A673 (cell line): ENCODE data around the gene DDI2. TPM values are rescaled to one million over a fixed set of nuclear protein-coding genes. Genes with fewer than 3 reads are reported as not detected.

Source experiments
- BruUV-seq: library from RNA; stranded (reverse); fragments of 400-500 nt; replicated peaks from 2 replicates; lab custom pipeline; 2021; lab: Mats Ljungman, UMichigan
- CTCF ChIA-PET: fragments of 300-600 bp; sonication (Branson Sonifier 250); formaldehyde crosslinking; loops from one replicate; lab custom pipeline; 2022; ENCODE audit warnings: antibody characterized with exemption; lab: Charles Lee
- POLR2A ChIA-PET: fragments of 300-600 bp; sonication (Branson Sonifier 250); formaldehyde crosslinking; loops from one replicate; lab custom pipeline; 2022; ENCODE audit warnings: antibody characterized with exemption; ENCODE audit not compliant: low non-redundant PET; lab: Charles Lee
- DNase-seq: peaks from one replicate; pipeline ENCODE4 v3.0.0-alpha.2; 2015; ENCODE audit warnings: low spot score
- H3K27ac ChIP-seq: fragments of 200-600 bp; sonication (generic); 2 replicates; pipeline ENCODE4 v1.5.1; 2016; ENCODE audit warnings: mixed run types, low read depth, mild to moderate bottlenecking, mixed read lengths, antibody characterized with exemption, low read length; ENCODE audit not compliant: poor library complexity, severe bottlenecking
- H3K27me3 ChIP-seq: fragments of 200-600 bp; sonication (generic); replicated peaks from 2 replicates; pipeline ENCODE4 v1.6.1; 2017; ENCODE audit warnings: mixed run types, low read depth, mild to moderate bottlenecking, mixed read lengths, antibody characterized with exemption, low read length; ENCODE audit not compliant: insufficient read depth, poor library complexity
- H3K36me3 ChIP-seq: fragments of 200-600 bp; sonication (generic); 2 replicates; pipeline ENCODE4 v1.6.1; 2016; ENCODE audit warnings: mixed run types, mild to moderate bottlenecking, mixed read lengths, antibody characterized with exemption, low read length; ENCODE audit not compliant: insufficient read depth, poor library complexity, severe bottlenecking
- H3K4me1 ChIP-seq: fragments of 200-600 bp; sonication (generic); 2 replicates; pipeline ENCODE4 v1.6.1; 2017; ENCODE audit warnings: mixed run types, mild to moderate bottlenecking, mixed read lengths, antibody characterized with exemption, low read length; ENCODE audit not compliant: insufficient read depth, poor library complexity, severe bottlenecking
- H3K4me3 ChIP-seq: fragments of 200-600 bp; sonication (generic); 2 replicates; pipeline ENCODE4 v1.5.1; 2016; ENCODE audit warnings: low read depth, mixed run types, mild to moderate bottlenecking, mixed read lengths, low read length; ENCODE audit not compliant: poor library complexity, severe bottlenecking
- H3K9me3 ChIP-seq: fragments of 200-600 bp; sonication (generic); 2 replicates; pipeline ENCODE4 v1.6.1; 2016; ENCODE audit warnings: mixed run types, low read depth, mild to moderate bottlenecking, mixed read lengths, antibody characterized with exemption, low read length; ENCODE audit not compliant: poor library complexity, severe bottlenecking
- EZH2 ChIP-seq: fragments of 200-600 bp; sonication (generic); IDR thresholded peaks from 2 replicates; pipeline ENCODE4 v1.6.1; 2017; ENCODE audit warnings: borderline replicate concordance, low read depth, mild to moderate bottlenecking, mixed read lengths, antibody characterized with exemption, low read length; ENCODE audit not compliant: poor library complexity, severe bottlenecking
- intact Hi-C: fragments of 100-400 bp; cut with micrococcal nuclease; formaldehyde crosslinking; loops from one replicate; pipeline ENCODE4 v1.10.0; 2022; ENCODE audit not compliant: unreplicated experiment
- total RNA-seq: library from RNA; stranded (reverse); gene quantifications from 2 replicates; pipeline ENCODE4 v1.2.3, GENCODE V29; 2021
- TF ChIP-seq, protein P1 (sequence below): fragments of 300-800, 200-600 bp; sonication (generic); conservative IDR thresholded peaks from 2 replicates; pipeline ENCODE4 v1.5.1; 2017; ENCODE audit warnings: low read depth, mild to moderate bottlenecking, antibody characterized with exemption, low read length, moderate library complexity, mixed read lengths

DDI2 gene
- total RNA-seq, 1 experiment from 2014 or later, result 41.3 TPM

GRCh38 chr1:15622712-15623373 lies 5.6 kb downstream of the DDI2 start:
- intact Hi-C loops, result no loop called here
- peaks cover 16% of the 10 kb centered on the region for H3K36me3 ChIP-seq
- no peak for TF ChIP-seq EZH2
- TF ChIP-seq, protein P1, sequence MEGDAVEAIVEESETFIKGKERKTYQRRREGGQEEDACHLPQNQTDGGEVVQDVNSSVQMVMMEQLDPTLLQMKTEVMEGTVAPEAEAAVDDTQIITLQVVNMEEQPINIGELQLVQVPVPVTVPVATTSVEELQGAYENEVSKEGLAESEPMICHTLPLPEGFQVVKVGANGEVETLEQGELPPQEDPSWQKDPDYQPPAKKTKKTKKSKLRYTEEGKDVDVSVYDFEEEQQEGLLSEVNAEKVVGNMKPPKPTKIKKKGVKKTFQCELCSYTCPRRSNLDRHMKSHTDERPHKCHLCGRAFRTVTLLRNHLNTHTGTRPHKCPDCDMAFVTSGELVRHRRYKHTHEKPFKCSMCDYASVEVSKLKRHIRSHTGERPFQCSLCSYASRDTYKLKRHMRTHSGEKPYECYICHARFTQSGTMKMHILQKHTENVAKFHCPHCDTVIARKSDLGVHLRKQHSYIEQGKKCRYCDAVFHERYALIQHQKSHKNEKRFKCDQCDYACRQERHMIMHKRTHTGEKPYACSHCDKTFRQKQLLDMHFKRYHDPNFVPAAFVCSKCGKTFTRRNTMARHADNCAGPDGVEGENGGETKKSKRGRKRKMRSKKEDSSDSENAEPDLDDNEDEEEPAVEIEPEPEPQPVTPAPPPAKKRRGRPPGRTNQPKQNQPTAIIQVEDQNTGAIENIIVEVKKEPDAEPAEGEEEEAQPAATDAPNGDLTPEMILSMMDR, result no peak
- ChIA-PET POLR2A (interaction anchor here (0.5 kb wide), 1 partner anchor 12 kb away, joined by 5 read pairs; no protein-coding TSS in a partner anchor), CTCF (no interaction called here)
- no peak overlapping the region for H3K4me3 ChIP-seq
- no peak overlapping the region for H3K27ac ChIP-seq
- BruUV-seq, result no TSS peak
- H3K9me3 ChIP-seq, result no peaks in the 10 kb centered on the region
- H3K4me1 ChIP-seq, result peaks cover 10% of the 10 kb centered on the region
- DNase-seq, result no peak
- H3K27me3 ChIP-seq, result no peaks in the 10 kb centered on the region

DNA sequence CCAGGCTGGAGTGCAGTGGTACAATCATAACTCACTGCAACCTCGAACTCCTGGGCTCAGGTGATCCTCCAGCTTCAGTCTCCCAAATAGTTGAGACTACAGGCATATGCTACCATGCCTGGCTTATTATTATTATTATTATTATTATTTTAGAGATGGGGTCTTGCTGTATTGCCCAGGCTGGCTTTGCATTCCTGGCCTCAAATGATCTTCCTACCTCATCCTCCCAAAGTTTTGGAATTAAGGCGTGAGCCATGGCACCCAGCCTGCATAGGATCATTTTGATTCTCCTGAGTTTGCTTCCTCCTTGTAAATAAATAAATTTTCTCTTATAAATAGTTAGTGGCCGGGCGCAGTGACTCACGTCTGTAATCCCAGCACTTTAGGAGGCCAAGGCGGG lies 6.2 kb downstream of the DDI2 start:
- TF ChIP-seq, protein P1, result no peak
- TF ChIP-seq EZH2, result no peak

DNA sequence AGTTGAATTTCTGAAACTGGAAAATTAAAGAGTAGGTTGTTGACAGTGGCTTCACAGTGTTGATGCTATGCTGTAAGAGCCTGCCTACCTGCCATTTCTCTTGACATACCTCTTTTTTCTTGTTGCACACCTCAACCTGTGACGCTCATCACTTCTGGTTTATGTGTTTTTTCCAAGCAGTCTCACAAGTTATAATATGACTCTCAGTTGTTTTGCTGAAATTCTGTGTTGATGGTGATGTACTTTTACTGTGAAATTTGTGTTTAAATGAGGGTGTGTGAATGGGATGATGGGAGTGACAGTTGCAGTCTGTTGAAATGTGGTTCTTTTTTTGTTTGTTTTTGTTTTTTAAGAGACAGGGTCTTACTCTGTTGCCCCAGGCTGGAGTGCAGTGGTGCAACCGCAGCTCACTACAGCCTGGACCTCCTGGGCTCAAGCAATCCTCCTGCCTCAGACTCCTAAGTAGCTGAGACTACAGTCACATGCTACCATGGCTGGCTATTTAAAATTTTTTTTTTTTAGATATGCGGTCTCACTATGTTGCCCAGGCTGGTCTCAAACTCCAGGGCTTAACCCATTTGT lies 7.0 kb downstream of the DDI2 start:
- no TSS peak for BruUV-seq
- POLR2A ChIA-PET, result no interaction called here
- Histone ChIP-seq H3K4me1 (peaks cover 10% of the 10 kb centered on the region), H3K27ac (no peak overlapping the region), H3K36me3 (peaks cover 27% of the 10 kb centered on the region), H3K27me3 (no peaks in the 10 kb centered on the region), H3K9me3 (no peaks in the 10 kb centered on the region), H3K4me3 (no peak overlapping the region)
- CTCF ChIA-PET, result no interaction called here
- intact Hi-C loops, result no loop called here
- TF ChIP-seq, protein P1, result no peak
- no peak for TF ChIP-seq EZH2
- DNase-seq, result no peak

More for the DNA sequence above, 6.2 kb downstream of the DDI2 start:
- Histone ChIP-seq H3K4me3 (no peak overlapping the region), H3K27me3 (no peaks in the 10 kb centered on the region), H3K4me1 (peaks cover 10% of the 10 kb centered on the region), H3K9me3 (no peaks in the 10 kb centered on the region), H3K36me3 (peaks cover 21% of the 10 kb centered on the region), H3K27ac (no peak overlapping the region)
- ChIA-PET POLR2A (no interaction called here), CTCF (no interaction called here)
- no peak for DNase-seq
- no TSS peak for BruUV-seq
- intact Hi-C loops, result no loop called here
